GM19452 (cell line): ENCODE results near the gene GREB1L.
"Not testable (repeated sequence)": the region's sequence is repeated elsewhere in the genome, so short reads cannot be mapped to it uniquely, and the experiment has no call there.

ENCODE experiments used
- ATAC-seq: cut with Tn5 transposase; IDR thresholded peaks from one replicate; pipeline ENCODE4 v1.9.1; 2021; ENCODE audit not compliant: unreplicated experiment

GREB1L gene

DNA sequence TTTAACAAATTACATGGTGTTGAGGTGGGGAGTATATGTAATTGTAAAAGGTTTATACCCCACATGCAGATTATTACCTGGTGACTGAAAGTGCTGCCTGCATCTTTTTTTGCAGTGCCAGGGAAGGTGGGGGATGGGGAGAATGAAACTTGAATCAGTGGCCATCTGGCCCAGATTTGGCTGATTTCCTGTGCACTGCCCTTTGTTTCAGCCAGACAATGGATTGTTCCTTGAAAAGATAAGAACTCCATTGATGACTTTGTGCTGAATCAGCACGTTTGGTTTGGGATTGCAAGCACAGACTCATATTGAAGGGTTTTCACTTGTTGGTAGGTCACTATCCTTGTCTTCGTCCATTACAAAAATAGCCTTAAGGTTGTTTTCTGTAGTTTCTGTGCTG is 20.9 kb downstream of the GREB1L start:
- no peak for ATAC-seq

DNA sequence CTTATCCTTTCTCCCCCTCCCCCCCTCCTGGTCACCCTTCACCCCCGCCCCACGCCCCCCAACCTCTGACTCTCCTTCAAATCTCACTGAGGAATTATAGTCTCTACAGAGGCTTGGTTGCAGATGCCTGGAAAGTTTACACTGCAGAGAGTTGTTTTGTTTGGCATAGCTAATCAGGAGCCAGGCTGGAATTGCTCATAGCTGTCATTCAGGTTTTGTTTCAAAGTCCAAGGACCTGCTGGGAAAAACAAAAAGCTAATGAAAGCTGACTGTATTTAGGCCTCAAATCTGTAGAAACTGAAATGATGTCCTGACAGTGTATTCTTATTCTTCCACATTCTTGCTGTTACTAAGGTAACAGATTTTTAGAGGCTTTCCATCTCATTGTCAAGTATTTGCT is 22.6 kb downstream of the GREB1L start:
- ATAC-seq = no peak

DNA sequence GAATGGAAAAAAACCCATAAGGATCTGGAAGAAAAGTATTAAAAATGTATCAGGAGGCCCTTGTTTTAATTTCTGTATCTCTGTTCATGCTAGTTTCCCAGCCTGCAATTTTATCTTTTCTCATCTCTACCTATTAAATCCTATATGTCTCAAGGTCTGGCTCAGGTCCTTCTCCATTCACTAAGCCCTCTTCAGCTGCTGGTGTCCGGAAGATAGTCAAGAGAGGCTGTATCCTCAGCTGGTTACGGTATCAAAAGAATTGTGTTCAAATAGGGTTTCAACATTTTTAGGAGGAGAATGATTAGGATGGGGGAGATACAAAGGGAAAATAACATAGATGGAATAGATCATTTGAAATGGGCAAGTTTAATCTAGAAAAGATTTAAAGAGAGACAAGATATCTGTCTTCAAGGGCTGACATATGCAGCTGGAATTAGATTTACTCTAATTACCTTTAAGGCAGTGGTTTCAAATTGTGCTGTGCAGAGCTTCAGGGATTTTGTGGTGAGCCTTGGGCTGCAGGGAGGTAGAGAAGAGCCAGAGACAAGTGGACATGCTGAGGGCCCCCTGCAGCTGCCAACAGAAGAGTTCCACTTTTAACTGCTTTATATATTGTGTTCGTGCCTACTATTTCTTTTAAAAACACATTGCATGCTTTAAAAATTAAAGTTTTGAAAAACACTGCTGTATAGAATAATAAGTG is 24.1 kb downstream of the GREB1L start:
- no peak for ATAC-seq

DNA sequence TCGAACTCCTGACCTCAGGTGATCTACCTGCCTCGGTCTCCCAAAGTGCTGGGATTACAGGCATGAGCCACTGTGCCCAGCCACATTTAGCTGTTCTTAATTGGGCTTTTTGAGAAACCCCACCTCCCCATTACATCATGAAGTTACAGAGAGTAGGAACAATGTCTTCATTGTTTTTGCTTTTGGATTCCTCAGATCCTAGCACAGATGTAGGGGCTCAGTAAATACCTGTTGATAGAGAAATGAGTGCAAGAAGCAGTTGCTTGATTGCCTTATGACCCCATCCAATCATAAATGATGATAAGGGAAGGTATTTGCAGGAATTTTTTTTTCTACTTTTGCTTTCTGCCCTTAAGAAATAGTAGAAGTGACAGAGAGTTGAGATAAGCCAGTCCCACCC is 25.4 kb downstream of the GREB1L start:
- ATAC-seq = no peak

DNA sequence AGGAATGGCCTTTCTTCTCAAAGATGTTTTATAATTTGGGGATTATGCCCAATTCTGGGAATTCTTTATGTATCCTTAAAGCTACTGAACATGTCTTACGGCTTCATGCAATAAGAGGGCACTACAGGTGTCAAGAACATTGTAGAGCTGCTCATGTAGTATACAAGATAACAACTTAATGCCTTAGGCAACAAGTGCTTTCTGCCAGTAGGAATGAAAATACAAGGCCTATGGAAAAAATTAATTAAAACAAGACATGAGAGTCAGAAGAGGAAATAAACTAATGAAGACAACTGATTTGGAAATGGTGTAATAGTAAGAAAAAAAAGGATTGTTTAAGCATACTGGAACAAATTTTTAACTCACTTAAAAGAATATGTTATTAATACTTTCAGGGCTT is 27.3 kb downstream of the GREB1L start:
- ATAC-seq = no peak

DNA sequence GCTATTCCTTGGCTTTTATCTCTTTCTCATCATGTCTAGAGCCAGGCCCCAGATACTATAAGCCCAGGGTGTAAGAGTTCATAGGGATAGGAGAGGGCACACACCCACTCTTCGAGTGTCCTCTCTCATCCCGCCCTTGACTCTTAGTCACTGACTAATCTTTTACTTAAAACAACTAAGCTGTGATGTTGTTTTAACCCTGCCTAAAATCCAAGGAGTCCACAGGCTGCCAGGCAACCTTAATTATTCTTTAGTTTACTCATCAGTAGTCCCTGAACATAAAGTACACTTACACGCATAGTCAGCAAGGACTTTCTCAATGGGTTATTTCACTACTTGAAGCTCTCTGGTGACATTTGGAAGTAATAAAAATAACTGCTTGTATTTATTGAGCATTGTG is 28.4 kb downstream of the GREB1L start:
- ATAC-seq = no peak

DNA sequence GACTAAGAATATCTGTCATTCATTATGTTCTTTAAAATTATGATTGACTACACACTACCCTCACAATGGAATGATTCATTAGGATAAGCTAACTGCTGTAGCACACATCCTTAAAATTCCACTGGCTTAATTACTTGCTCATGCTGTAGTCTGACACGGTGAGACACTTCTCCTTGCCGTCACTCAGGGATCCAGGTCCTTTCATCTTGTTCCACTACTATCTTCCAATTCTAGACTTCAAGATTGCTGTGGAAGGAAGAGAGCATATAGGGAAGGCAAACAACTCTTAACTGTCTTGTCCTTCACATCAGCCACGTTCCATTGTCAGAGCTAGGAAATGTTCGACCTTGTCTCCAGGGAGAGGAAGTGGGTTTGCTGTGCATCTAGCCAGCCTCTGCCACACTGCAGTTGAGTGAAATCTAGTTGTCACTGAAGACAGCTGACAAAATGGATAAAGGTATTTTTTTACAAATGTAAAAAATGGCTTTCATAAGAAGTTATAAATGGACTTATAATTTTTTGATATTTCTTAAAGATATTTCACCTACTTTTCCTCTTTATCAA is 30.1 kb downstream of the GREB1L start:
- ATAC-seq = no peak

DNA sequence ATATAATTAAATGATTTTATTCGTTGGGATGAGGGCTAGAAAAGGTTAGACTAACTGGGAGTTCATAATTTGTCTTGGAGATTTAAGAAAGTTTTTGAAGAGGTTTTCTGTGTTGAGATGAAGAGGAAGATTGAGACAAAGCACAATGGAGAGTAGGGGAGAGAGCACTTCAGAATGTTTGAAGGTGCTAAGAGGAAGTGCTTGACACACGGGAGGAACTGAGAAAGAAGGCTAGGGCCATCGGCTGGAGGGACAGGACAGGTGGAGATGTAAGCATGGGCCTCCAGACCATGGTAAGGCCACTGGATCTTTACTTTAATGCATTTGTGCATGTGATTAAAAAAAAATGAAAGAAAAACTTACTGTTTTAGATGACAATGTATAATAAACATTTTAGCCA is 31.5 kb downstream of the GREB1L start:
- ATAC-seq = no peak

DNA sequence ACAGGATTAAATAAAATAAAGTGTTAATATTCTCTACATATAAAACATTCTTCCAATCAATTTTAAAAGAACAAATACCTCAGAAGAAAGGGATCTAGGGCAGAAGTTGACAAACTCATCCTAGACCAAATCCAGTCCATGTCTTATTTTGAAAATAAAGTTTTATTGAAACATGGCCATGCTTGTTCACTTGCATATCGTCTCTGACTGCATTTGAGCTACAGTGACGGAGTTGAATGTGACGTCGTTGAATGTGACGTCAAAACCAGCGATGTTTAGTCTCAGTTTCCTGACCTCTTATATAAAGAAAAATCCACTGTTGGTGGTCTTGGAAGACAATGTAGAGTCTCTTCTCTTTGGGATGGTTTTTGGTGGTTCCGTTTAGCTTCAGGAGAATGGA is 33.6 kb downstream of the GREB1L start:
- ATAC-seq = no peak

DNA sequence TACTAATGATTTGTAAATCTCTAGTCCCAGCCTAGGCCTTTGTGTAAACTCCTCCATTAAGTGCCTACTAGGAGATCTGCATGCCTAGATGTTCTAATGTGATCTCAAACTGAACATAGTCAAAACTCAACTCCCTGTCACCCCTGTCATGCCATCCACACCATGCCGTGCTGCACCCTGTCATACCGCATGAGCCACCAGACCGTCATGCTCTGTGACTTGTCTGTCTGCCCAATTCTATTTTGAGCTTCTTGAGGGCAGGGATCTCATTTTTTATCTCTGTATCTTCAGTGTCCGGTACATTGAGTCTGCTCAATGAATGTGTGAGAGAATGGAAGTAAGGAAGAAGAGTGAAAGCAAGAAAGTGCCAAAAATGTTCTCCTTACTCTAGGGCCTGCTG is 35.5 kb downstream of the GREB1L start:
- ATAC-seq = no peak

DNA sequence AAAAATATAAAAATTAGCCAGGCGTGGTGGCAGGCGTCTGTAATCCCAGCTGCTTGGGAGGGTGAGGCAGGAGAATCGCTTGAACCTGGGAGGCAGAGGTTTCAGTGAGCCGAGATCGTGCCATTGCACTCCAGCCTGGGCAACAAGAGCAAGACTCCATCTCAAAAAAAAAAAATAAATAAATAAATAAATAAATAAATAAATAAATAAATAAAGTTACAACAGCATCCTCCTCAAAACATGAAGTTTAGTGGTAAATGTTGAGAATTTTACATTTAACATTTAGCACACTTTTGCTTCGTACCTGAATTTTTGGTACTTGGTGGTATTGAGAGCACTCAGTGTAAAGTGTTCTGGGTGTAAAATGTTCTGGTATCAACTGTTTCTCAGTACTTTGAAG is 36.2 kb downstream of the GREB1L start:
- not testable (repeated sequence) for ATAC-seq

DNA sequence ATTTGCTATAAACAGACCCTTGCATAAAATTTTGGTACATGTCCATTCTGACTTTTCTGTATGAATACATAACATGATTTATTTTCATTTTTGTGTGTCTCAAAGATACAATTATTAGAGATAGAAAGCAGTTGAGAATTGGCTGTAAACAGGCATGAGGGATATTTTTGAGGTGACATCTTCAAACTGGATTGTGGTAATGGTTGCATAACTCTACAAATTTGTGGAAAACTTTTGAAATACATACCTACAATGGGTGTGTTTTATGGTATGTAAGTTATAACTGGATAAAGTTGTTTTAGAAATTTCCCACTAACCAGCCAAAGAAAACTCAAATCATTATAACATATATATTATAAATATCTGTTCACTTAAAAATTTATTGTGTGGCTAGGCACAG is 39.6 kb downstream of the GREB1L start:
- ATAC-seq = no peak

DNA sequence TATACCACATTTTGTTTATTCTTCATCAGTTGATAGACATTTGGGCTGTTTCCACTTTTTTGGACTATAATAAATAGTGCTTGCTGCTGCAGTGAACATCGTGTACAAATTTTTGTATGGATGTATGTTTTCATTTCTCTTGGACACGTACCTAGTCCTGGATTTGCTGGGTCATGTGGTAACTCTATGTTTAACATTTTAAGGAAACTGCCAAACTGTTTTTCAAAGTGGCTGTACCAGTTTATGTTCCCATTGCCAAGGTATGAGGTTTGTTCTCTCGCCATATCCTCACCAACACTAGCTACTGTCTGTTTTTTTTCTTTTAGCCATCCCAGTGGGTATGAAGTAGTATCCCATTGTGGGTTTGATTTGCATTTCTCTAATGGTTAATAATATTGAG is 42.5 kb downstream of the GREB1L start:
- no peak for ATAC-seq

DNA sequence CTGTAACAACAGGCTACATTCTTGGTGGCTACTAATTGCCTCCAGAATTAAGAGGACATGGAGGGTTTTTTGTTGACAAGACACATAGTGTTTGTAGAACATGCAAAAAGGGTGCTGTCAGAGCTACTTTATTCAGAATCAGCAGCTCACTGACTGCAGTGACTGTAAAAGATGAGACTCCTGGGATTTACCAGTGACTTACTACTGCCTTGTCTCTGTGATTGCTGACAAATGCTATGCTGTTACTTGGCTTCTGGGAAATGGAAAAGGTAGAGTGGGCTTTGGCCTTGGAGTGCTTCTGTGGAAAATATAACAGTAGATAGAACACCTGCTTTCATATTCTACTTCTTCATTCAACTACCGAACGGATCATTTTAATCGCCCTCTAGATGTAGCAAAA is 47.8 kb downstream of the GREB1L start:
- no peak for ATAC-seq

DNA sequence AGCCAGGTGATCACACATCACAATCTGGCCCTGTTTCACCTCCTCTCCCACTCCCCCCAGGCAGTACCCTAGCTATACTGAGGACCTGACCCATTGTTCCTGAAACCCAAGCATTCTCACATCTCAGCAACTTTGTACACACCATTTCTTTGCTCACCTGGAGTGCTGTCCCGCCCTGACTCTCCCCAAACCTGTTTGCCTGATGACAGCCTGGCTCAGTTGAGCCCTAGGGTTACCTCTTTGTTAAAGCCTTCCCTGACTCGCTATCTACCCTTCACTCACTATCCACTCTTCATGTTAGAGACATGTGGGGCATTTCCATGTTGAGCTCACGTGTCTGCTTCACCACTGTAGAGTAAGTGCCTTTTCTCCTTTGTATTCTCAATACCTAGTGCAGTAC is 49.1 kb downstream of the GREB1L start:
- ATAC-seq = no peak

DNA sequence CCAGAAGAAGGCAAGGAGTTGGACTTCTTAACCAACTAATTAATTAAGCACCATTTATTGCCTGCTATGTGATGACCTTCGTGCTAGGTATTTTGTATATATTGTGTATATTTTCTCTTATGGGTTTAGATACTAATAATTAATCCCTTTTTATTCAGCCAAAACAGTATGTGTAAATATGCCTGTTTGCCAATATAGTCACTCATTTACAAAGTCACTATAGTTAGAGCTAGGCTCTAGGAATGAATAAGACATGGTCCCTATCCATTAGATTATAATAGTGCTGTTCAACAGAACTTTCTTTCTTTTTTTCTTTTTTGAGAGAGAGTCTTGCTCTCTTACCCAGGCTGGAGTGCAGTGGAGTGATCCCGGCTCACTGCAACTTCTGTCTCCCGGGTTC is 51.4 kb downstream of the GREB1L start:
- ATAC-seq = no peak

DNA sequence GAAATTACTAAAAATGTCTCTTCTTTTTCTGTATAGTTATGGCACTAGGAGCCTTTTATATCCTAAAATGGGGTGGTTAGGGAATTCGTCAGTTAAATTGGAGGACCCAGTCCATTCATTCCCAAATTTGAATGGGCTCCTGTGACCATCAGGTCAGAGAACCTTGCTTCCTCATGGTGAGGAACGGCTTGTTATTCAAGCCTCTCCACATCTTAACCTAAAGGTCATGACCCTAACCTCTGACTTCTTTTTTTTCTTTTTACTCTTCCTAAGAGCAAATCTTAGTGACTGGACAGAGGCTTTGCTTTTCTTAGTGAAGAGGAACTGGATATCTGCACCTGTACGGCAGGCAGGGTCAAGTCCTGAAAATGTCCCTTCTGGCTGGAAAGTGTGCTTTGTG is 53.1 kb downstream of the GREB1L start:
- ATAC-seq = no peak

DNA sequence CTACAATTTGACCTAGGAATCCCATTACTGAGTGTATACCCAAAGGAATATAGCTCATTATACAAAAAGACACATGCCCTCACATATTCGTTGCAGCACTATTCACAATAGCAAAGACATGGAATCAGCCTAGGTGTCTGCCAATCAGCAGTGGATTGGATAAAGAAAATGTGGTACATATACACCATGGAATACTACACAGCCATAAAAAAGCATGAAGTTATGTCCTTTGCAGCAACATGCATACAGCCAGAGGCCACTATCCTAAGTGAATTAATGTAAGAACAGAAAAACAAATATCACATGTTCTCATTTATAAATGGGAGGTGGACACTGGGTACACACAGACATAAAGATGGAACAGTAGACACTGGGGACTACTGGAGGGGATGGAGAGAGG is 54.0 kb downstream of the GREB1L start:
- no peak for ATAC-seq

DNA sequence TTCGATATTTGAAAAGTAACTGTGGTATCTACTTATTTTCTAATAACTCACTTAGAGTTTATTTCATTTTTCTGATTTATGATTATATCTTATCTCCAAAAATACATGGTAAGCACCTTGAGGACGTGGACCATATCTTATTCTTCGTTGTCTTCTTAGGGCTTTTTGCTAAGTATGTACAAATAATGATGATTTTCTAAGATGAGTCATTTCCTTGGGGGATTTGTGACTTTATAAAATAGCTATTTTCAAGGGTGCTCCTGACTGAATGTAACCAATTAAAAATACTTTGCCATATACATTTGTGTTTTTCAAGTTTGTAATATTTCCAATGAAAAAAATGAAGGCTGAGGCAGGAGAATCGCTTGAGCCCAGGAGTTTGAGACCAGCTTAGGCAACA is 56.3 kb downstream of the GREB1L start:
- no peak for ATAC-seq

DNA sequence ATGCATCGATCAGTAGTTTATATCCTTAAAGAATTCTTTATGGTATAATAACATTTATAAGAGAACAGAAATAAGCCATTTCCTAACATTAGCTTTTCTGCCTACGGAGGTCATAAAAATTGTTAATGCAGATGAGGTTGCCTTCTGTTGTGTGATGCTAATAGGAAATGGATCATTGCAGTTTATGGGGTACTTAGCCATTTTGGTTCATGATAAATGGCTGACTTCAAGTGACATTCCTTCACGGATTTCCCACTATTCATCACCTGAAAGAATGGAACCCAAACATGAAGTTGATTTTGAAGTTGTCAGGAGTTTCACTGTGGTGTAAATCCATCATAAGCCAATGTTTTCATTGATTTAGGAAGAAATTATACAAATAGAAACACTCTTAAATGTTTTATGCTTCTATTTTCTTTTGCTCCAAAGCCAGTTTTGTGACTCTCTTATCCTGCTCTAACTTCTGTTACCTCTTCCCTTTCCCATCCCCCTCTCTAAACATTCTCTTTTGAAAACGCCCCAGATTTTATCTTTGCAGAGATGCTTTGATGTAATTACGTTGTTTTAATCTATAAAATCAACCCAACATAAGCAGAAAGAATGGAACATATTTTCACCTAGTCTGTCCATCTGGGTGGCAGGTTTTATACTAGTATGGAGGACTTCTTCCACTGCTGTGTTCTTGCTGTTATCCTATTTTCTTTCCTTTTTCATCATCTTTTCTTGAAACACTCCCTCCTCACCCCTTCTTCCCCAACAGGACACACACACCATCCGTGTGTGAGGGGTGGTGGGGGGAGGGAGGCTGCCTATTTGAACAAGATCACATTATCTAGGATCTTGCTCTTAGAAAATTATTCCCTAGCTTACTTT is 58.2 kb downstream of the GREB1L start:
- ATAC-seq = no peak

DNA sequence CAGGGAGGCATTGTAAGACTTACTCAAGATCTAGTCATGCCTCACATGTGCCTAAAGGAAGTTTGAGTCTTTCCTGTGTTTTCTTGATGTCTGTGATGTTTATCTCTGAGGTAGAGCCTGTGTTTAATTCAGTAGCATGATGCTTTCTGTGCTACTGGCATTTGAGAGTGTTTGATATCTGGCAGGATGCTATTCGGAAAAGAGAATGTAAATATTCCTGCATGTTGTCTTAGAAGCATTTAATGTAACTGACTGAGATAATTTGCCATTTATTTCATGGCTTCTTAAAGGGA is 58.8 kb downstream of the GREB1L start:
- ATAC-seq = no peak

DNA sequence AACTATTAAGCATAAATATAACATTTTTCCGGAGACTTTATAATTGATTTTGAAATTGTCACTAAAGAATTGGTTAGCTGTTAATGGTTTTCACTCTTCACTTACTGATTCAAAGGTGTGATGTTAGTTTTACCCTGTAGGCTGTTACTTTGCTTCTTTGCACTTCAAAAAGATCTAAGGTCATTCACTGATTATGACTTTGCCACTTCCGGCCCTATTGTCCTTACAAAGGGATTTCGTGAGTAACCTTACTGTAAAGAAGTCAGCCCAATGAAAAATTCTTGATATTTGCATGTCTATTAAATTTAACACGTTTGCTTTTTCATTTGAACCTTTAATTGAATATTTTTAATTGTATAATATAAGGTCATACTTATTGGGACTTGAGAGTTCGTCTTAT is 61.4 kb downstream of the GREB1L start:
- no peak for ATAC-seq

DNA sequence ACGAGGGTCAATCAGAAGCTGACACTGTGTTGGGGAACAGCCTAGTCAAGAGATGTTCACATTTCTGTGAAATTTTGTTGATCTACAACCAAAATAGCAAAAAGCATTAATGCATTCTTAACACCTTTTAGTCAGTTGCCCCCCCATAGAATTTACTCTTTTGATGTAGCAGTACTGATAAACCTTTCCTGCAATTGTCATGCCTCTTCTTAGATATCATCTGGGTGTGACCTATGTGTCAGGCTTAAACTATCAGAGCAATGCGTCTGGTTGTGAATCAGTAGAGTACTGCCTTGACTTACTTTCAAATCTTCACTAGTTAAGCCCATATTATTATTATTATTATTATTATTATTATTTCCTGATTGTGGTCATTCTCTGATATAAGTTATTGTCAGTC is 61.9 kb downstream of the GREB1L start:
- ATAC-seq = no peak
